ENCODE data around the gene LRWD1.

The LRWD1 gene

GRCh38 chr7:102431617-102432298 lies 33.0 kb upstream of the LRWD1 start:
- H3K4me1 ChIP-seq (ENCODE audit: insufficient read depth, low read length, severe bottlenecking): peaks cover 77% of the 10 kb centered on the region
- peaks cover 15% of the 10 kb centered on the region for H3F3A ChIP-seq (ENCODE audit: insufficient read depth, low read length)
- H3K9ac ChIP-seq (ENCODE audit: low read length): peak overlapping the region; percentile 85
- peak overlapping the region; percentile 86 for H3K4me2 ChIP-seq (ENCODE audit: low read length)
- no peaks in the 10 kb centered on the region for H3K9me2 ChIP-seq (ENCODE audit: low read depth, low read length)
- H4K20me1 ChIP-seq (ENCODE audit: insufficient read depth, low read length): no peaks in the 10 kb centered on the region
- H3K79me2 ChIP-seq (ENCODE audit: insufficient read depth, low read length): peaks cover 30% of the 10 kb centered on the region
- TF ChIP-seq CTCF (IDR thresholded peaks at IDR 0.05; ENCODE audit: low read length) (no peak), EZH2 (IDR thresholded peaks at IDR 0.05; ENCODE audit: borderline replicate concordance, low read length) (no peak)
- H3K27me3 ChIP-seq (ENCODE audit: insufficient read depth, low read length): no peaks in the 10 kb centered on the region
- H3K36me3 ChIP-seq (ENCODE audit: insufficient read depth, low read length): peaks cover 38% of the 10 kb centered on the region
- H2AFZ ChIP-seq (ENCODE audit: low read length): no peak overlapping the region
- H3K9me3 ChIP-seq (ENCODE audit: low read length): no peaks in the 10 kb centered on the region
- H3K4me3 ChIP-seq (ENCODE audit: low read depth, low read length, poor library complexity, severe bottlenecking): peak overlapping the region; percentile 72
- H3K27ac ChIP-seq (ENCODE audit: low read depth, low read length, poor library complexity, severe bottlenecking): peak overlapping the region; percentile 98

GRCh38 chr7:102432442-102433218 lies 32.2 kb upstream of the LRWD1 start:
- H3K4me2 ChIP-seq (ENCODE audit: low read length): peak overlapping the region; percentile 86
- peaks cover 30% of the 10 kb centered on the region for H3K79me2 ChIP-seq (ENCODE audit: insufficient read depth, low read length)
- H3K27me3 ChIP-seq (ENCODE audit: insufficient read depth, low read length): no peaks in the 10 kb centered on the region
- H4K20me1 ChIP-seq (ENCODE audit: insufficient read depth, low read length): no peaks in the 10 kb centered on the region
- H3K9me3 ChIP-seq (ENCODE audit: low read length): no peaks in the 10 kb centered on the region
- H3K4me3 ChIP-seq (ENCODE audit: low read depth, low read length, poor library complexity, severe bottlenecking): peak overlapping the region; percentile 72
- peak overlapping the region; percentile 98 for H3K27ac ChIP-seq (ENCODE audit: low read depth, low read length, poor library complexity, severe bottlenecking)
- H2AFZ ChIP-seq (ENCODE audit: low read length): no peak overlapping the region
- H3K9ac ChIP-seq (ENCODE audit: low read length): peak overlapping the region; percentile 85
- H3K36me3 ChIP-seq (ENCODE audit: insufficient read depth, low read length): peaks cover 38% of the 10 kb centered on the region
- peaks cover 15% of the 10 kb centered on the region for H3F3A ChIP-seq (ENCODE audit: insufficient read depth, low read length)
- TF ChIP-seq CTCF (IDR thresholded peaks at IDR 0.05; ENCODE audit: low read length): no peak
- no peak for TF ChIP-seq EZH2 (IDR thresholded peaks at IDR 0.05; ENCODE audit: borderline replicate concordance, low read length)
- H3K9me2 ChIP-seq (ENCODE audit: low read depth, low read length): no peaks in the 10 kb centered on the region
- peaks cover 69% of the 10 kb centered on the region for H3K4me1 ChIP-seq (ENCODE audit: insufficient read depth, low read length, severe bottlenecking)

- H3K27me3 ChIP-seq (ENCODE audit: insufficient read depth, low read length): no peaks in the 10 kb centered on the region
- no peak within 1 kb of the TSS for H2AFZ ChIP-seq (ENCODE audit: low read length)
- no peaks in the 10 kb centered on the region for H3K9me3 ChIP-seq (ENCODE audit: low read length)
- TF ChIP-seq CTCF (IDR thresholded peaks at IDR 0.05; ENCODE audit: low read length) (no peak), EZH2 (IDR thresholded peaks at IDR 0.05; ENCODE audit: borderline replicate concordance, low read length) (no peak)
- peaks cover 15% of the 10 kb centered on the region for H3F3A ChIP-seq (ENCODE audit: insufficient read depth, low read length)
- H3K4me3 ChIP-seq (ENCODE audit: low read depth, low read length, poor library complexity, severe bottlenecking): peak within 1 kb of the TSS; percentile 72
- H3K9ac ChIP-seq (ENCODE audit: low read length): peak within 1 kb of the TSS; percentile 99
- H3K27ac ChIP-seq (ENCODE audit: low read depth, low read length, poor library complexity, severe bottlenecking): peak within 1 kb of the TSS; percentile 98
- peaks cover 30% of the 10 kb centered on the region for H3K79me2 ChIP-seq (ENCODE audit: insufficient read depth, low read length)
- peaks cover 68% of the 10 kb centered on the region for H3K4me1 ChIP-seq (ENCODE audit: insufficient read depth, low read length, severe bottlenecking)
- H3K36me3 ChIP-seq (ENCODE audit: insufficient read depth, low read length): peaks cover 38% of the 10 kb centered on the region
- no peaks in the 10 kb centered on the region for H4K20me1 ChIP-seq (ENCODE audit: insufficient read depth, low read length)
- H3K4me2 ChIP-seq (ENCODE audit: low read length): peak within 1 kb of the TSS; percentile 93
- no peaks in the 10 kb centered on the region for H3K9me2 ChIP-seq (ENCODE audit: low read depth, low read length)
Measured at GRCh38 chr7:102433219-102434038, 31.4 kb upstream of the LRWD1 start, which contains the start of gene ORAI2. TSS of gene ORAI2 (plus strand) at chr7:102433575. CDS start at chr7:102438957, 5,382 bp downstream.
